Right forelimb (tissue), 1 donor: ENCODE measurements around the gene SRRD.

ENCODE experiments used
- DNase-seq: peaks from one replicate; pipeline ENCODE4 v3.0.0-alpha.2; 2018

Gene SRRD

DNA sequence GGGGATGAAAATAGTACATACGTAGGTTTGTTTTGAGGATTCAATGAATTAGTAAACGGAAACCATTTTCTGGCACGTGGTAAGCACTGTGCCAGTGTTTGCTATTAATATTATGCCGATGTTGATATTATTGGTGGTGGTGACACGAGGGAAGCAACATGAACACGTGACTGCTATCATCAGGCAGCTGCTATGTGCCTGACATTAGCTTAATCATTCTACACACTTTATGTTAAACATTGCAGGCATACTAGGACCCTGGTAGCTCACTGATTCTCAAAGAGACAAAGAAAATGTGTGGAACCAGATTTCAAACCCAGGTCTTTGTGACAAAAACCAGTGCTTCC lies 656 bp downstream of the SRRD start:
- DNase-seq = no peak

DNA sequence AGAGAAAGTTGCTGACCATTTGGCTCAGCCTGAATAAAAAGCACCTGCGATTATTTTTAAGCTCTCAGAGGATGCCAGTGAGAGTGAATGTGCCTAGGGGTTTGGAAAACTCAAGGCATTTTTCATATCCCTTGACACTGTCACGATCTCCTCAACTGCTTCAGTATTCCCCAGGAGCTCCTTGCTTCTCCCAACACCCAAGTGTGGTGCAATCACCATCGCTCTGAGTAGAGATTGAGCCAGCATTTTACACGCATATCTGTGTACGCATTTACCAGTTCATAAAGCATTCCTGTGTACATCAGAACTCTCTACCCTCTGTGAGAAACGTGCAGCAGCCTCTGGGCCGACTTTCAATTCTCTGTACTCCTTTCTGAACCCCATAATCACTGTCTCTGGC lies 1.3 kb downstream of the SRRD start:
- DNase-seq = no peak

GRCh38 chr22:26485806-26486390 lies 2.2 kb downstream of the SRRD start:
- no peak for DNase-seq

- DNase-seq = no peak
Observed at GRCh38 chr22:26486394-26486793, 2.7 kb downstream of the SRRD start.

GRCh38 chr22:26487996-26488395 lies 4.3 kb downstream of the SRRD start:
- DNase-seq = no peak

GRCh38 chr22:26489447-26490036 lies 5.9 kb downstream of the SRRD start:
- no peak for DNase-seq

- DNase-seq = no peak
Observed at GRCh38 chr22:26492220-26492619, 8.5 kb downstream of the SRRD start.

DNA sequence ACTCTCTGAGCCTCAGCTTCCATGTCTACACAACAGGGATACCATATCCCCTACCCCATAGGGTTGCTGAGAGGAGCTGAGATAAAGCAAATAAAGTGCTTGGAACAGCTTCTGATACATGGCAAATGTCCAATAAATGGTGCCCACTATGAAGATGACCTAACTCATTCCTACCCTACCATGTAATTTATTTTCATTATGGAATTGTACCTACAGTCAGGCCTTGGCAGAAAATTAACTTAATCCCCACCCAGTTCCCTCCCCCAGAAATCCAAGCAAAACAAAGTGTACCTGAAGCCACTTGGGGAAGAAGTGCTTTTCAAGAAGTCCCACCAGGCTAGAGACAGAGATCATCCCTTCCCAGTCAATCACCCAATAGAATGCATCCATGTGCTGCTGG lies 10.8 kb downstream of the SRRD start:
- DNase-seq = no peak

DNA sequence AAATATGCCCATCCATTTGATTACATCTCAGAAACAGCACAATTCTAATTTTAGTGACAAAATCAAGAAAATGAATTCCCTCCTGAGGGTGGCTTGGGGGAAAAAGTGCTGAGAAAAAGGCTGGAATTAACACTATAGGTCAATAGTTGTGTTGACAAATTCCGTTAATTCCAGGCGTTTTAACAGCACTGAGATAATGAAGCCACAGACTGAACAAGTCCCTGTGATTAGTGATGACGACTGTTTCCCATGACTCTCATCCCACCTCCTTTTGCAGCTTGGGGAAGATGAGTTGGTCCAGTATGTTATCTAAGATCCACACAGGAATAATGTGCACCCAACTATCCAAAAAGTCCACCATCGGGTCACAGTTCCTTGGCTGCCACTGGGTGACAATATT lies 12.8 kb downstream of the SRRD start:
- DNase-seq = no peak

DNA sequence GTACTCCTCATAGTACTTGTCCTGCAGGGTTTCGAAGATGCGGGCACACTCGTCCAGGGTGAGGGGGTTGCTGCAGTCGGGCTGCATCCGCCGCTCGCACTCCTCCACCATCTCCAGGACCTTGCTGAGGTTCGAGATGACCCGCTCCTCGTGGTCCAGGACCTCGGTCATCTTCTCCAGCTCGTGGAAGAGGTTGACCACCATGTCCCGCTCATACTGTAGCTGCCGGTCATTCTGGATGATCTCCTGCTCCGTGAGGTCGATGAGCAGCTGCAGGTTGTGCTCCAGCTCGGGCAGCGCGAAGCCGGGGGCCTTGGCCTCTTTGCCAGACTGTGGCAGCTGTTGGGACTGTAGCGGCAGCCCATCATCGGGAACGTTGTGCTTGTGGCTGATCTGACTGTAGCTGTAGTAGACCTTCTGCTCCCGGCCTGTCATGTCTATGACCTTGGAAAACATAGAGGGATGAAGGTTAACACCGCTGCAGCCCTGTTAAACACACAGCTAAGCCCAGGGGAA lies 15.6 kb downstream of the SRRD start:
- DNase-seq = no peak

DNA sequence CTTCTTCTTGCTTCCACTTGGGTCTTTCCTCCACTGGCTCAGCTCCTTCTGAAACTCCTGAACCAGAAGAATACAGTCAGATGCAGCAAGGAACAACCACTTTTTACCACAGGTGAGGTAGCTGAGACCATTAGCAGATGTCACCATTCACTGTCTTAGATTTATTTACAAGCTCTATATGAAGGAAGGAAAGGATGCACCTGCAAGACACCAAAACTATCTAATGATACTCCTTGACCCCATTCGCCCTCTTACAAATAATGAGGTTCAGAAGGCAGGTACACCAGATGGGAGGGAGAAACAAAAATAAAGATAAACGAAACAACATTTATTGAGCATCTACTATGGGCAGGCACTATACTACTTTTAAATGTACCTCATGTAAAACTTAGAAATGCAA lies 18.3 kb downstream of the SRRD start:
- DNase-seq = no peak

DNA sequence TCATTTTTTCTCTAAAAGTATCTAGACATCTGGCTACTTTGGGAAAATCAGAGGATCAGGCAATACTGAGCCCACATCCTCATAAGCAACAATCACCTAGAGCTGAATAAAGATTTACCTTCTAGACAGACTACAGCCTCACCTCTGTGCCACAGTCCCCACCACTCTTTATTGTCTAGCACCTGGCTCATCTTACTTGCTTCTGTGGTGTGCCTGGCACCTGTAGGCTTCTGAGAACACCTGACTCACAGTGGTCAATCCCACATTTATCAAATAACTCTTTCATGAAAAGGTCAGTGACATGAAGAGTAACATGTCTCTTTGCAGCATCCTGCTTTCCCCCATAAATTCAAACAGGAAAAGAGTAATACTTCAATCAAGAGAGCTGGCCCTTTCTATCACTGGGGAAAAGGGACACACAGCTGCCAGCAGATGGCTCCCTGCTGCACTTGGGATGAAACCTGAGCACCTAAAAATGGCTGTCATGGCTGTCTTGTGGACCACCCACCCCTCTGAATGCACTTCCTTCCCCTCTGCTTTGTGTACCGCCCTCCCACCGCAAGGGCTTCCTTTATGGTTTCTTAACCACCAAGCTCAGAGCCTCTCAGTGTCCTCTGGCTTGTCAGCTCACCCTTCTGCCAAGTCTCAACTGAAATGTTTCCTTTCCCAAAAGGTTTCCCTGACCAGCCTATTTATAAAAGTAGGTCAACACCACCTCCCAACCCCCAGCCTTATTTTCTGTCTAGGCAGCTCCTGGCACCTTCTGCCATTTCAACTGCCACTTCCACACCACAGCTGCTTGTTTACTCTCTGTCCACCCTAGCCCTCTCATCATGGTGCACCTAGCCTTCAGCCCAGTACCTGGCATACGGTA lies 19.2 kb downstream of the SRRD start:
- DNase-seq = peak; percentile 54

GRCh38 chr22:26503758-26504157 lies 20.1 kb downstream of the SRRD start:
- DNase-seq = no peak

- DNase-seq = no peak
Observed at GRCh38 chr22:26508148-26508547, 24.5 kb downstream of the SRRD start.

GRCh38 chr22:26512149-26512793 lies 28.6 kb downstream of the SRRD start, which contains the start of gene TFIP11:
TFIP11 (minus strand) TSS chr22:26512473; CDS start chr22:26510272, 2,201 bp downstream.
- DNase-seq = peak; percentile 97

GRCh38 chr22:26513838-26514237 lies 30.2 kb downstream of the SRRD start:
- DNase-seq = no peak

DNA sequence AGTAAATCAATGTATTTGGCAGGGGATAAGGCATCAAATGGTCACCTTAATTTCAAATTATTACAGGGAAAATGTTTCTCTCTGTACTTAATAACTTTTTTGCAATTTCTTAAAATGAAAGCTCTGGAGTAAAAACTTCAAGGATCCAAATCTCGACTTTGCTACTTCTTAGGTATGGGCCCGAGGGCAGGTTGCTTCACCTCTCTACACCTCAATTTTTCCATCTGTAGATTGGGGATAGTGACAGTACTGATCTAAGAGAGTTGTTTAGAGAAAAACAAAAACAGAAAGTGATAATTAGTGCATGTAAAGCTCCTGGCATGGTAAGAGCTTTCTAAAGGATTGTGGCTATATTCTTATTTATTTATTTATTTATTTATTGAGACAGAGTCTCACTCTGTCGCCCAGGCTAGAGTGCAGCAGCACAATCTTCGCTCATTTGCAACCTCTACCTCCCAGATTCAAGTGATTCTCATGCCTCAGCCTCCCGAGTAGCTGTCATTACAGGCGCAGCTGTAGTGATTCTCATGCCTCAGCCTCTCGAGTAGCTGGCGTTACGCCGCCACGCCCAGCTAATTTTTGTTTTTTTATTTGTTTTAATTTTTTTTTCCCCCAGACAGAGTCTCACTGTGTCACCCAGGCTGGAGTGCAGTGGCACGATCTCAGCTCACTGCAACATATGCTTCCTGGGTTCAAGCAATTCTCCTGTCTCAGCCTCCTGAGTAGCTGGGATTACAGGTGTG lies 30.9 kb downstream of the SRRD start:
- DNase-seq = no peak

DNA sequence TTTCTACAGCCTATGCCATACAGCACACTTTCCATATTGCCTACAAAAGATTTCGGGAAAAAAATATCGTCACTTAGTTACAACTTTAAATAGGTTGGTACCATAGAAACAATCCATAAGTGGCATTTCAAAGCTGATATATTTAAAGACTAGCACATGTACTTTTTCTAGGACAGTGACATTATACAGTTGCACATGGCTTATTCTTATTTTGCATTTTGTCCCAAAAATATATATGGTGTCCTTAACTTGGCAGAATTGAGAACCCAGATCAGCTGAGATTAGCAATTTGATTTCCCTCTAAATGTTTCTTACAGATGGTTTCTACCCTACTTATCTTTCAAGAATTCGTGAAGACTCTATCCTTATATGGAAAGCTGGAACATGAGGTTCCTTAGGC lies 32.3 kb downstream of the SRRD start:
- DNase-seq = no peak

DNA sequence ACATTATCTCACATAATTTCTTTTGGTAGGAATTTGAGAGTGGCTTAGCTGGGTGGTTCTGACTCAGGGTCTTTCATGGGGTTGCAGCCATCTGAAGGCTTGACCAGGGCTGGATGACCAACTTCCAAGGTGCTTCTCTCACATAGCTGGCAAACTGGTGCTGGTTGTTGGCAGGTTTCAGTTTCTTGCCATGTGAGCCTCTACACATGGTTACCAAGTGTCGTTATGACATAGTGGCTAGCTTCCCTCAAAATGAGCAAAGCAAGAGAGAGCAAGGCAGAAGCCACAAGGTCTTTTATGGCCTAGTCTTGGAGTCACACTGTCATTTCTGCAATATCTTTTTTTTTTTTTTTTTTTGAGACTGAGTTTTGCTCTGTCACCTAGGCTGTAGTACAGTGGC lies 32.8 kb downstream of the SRRD start:
- DNase-seq = no peak

GRCh38 chr22:26517429-26517828 lies 33.8 kb downstream of the SRRD start:
- no peak for DNase-seq

DNA sequence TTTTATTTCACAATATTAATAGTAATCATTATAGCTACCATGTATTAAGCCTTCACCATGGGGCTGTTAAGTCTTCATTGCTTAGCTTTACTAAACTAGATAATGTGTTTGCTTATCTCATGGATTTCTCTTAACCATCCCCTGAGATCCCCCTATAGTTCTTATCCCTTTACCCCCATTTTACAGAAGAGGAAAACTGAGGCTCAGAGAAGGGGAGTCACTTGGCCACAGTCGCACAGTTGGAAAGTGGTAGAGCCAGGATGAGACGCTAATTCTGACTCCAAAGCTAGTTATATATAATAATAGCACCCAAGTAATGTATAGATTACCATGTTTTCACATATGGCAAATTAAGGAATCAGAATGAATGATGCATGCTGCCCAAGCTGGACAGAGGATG lies 38.3 kb downstream of the SRRD start:
- DNase-seq = no peak

- no peak for DNase-seq
Observed at GRCh38 chr22:26522592-26522991, 38.9 kb downstream of the SRRD start.

- DNase-seq = no peak
Observed at GRCh38 chr22:26524870-26525269, 41.2 kb downstream of the SRRD start.
